ENCODE measurements around the gene MED13. TPM values are rescaled to one million over a fixed set of nuclear protein-coding genes. Genes with fewer than 3 reads are reported as not detected.
"Not testable (repeated sequence)": the region's sequence is repeated elsewhere in the genome, so short reads cannot be mapped to it uniquely, and the experiment has no call there.

The MED13 gene
- total RNA-seq, 1 experiment from 2014 or later = 60.7 TPM

DNA sequence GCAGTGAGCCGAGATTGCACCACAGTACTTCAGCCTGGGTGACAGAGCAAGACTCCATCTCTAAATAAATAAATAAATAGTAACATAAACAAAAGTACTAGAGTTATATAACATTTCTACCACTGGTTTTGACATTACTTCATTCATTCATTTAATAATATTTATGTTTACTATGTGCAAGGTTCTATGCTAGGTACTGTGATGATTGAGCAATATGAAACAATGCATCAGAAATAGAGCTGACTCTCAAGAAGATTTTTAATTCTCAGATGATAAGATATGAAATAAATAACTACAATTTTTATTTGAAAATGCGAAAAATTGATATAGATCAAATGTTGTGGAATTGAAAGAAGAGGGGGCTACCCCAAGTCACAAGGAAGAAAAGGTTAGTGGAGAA lies 8.9 kb upstream of the MED13 start:
- Histone ChIP-seq H3K9ac (ENCODE audit: extremely low read depth, insufficient read length, low read length) (no peak overlapping the region), H3K23ac (ENCODE audit: insufficient read length, low read depth, low read length) (no peak overlapping the region), H3K4me1 (ENCODE audit: insufficient read depth, low read length) (no peaks in the 10 kb centered on the region), H3K27me3 (ENCODE audit: insufficient read depth, low read length) (no peaks in the 10 kb centered on the region), H3K23me2 (ENCODE audit: insufficient read length, low read depth, low read length, poor library complexity, severe bottlenecking) (no peaks in the 10 kb centered on the region), H3K27ac (ENCODE audit: insufficient read length, low read depth, low read length) (no peak overlapping the region), H4K8ac (replicated peaks; ENCODE audit: insufficient read length, low read depth, low read length) (no peak overlapping the region), H3T11ph (ENCODE audit: low read length) (no peak overlapping the region), H2BK20ac (ENCODE audit: low read depth, low read length, poor library complexity, severe bottlenecking) (no peak overlapping the region), H3K79me1 (ENCODE audit: insufficient read depth, low read depth, low read length, poor library complexity, severe bottlenecking) (no peaks in the 10 kb centered on the region), H3K4me2 (ENCODE audit: insufficient read depth, insufficient read length, low read length) (no peak overlapping the region), H3K79me2 (ENCODE audit: insufficient read depth, low read length) (no peaks in the 10 kb centered on the region), H2BK12ac (ENCODE audit: insufficient read length, low read depth, low read length) (no peak overlapping the region), H2BK120ac (ENCODE audit: low read depth, low read length, poor library complexity, severe bottlenecking) (no peak overlapping the region), H3K56ac (ENCODE audit: insufficient read length, low read depth, low read length) (no peak overlapping the region), H3K9me3 (ENCODE audit: control insufficient read depth, low read depth, low read length) (no peaks in the 10 kb centered on the region), H2AK5ac (ENCODE audit: insufficient read length, low read length) (no peak overlapping the region), H2BK5ac (ENCODE audit: insufficient read length, low read length) (no peak overlapping the region), H3K14ac (ENCODE audit: insufficient read depth, low read length) (no peak overlapping the region), H3K4ac (ENCODE audit: low read depth, low read length) (no peak overlapping the region), H3K18ac (ENCODE audit: insufficient read length, low read depth, low read length) (no peak overlapping the region), H4K5ac (ENCODE audit: insufficient read length, low read depth, low read length) (no peak overlapping the region), H4K20me1 (ENCODE audit: control insufficient read depth, insufficient read depth, insufficient read length) (no peaks in the 10 kb centered on the region), H4K91ac (ENCODE audit: insufficient read length, low read depth, low read length) (no peak overlapping the region), H2AFZ (ENCODE audit: low read length) (no peak overlapping the region), H2BK15ac (ENCODE audit: low read depth, low read length) (no peak overlapping the region)
- no CpG with 5 or more reads among the region's 2 CpGs for WGBS (ENCODE audit: extremely low coverage, insufficient read length, low lambda C conversion rate)
- H3K4me3 Mint-ChIP-seq = no peak overlapping the region
- peaks cover 5 to 9% of the 10 kb centered on the region in 2 experiments; a peak in 4 of 5 replicates for H3K9me3 Mint-ChIP-seq
- peaks cover 0 to 7% (median 0%) of the 10 kb centered on the region in 3 experiments; a peak in 1 of 7 replicates for H3K36me3 Mint-ChIP-seq (ENCODE audit: insufficient read depth in 1 of 3, low read depth in 3 of 3)
- H3K27ac Mint-ChIP-seq = no peak overlapping the region
- H3K4me1 Mint-ChIP-seq = no peaks in the 10 kb centered on the region
- TF ChIP-seq, protein P1, sequence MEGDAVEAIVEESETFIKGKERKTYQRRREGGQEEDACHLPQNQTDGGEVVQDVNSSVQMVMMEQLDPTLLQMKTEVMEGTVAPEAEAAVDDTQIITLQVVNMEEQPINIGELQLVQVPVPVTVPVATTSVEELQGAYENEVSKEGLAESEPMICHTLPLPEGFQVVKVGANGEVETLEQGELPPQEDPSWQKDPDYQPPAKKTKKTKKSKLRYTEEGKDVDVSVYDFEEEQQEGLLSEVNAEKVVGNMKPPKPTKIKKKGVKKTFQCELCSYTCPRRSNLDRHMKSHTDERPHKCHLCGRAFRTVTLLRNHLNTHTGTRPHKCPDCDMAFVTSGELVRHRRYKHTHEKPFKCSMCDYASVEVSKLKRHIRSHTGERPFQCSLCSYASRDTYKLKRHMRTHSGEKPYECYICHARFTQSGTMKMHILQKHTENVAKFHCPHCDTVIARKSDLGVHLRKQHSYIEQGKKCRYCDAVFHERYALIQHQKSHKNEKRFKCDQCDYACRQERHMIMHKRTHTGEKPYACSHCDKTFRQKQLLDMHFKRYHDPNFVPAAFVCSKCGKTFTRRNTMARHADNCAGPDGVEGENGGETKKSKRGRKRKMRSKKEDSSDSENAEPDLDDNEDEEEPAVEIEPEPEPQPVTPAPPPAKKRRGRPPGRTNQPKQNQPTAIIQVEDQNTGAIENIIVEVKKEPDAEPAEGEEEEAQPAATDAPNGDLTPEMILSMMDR (conservative IDR thresholded peaks at IDR 0.05) = no peak
- no peak for DNase-seq
- no peaks in the 10 kb centered on the region; the same call in 1 of the 2 replicates for H3K27me3 Mint-ChIP-seq (ENCODE audit: low read depth)

DNA sequence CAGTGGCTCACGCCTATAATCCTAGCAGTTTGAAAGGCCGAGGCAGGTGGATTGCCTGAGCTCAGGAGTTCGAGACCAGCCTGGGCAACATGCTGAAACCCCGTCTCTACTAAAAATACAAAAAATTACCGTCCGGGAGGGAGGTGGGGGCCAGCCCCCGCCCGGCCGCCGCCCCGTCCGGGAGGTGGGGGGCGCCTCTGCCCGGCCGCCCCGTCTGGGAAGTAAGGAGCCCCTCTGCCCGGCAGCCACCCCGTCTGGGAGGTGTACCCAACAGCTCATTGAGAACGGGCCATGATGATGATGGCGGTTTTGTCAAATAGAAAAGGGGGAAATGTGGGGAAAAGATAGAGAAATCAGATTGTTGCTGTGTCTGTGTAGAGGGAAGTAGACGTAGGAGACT lies 7.8 kb upstream of the MED13 start:
- H3K36me3 Mint-ChIP-seq (ENCODE audit: insufficient read depth in 1 of 3, low read depth in 3 of 3); H3K9me3 ChIP-seq (ENCODE audit: control insufficient read depth, low read depth, low read length); H3K23ac ChIP-seq (ENCODE audit: insufficient read length, low read depth, low read length); H2BK20ac ChIP-seq (ENCODE audit: low read depth, low read length, poor library complexity, severe bottlenecking); H3K4me2 ChIP-seq (ENCODE audit: insufficient read depth, insufficient read length, low read length); H3K14ac ChIP-seq (ENCODE audit: insufficient read depth, low read length); H4K91ac ChIP-seq (ENCODE audit: insufficient read length, low read depth, low read length); H3K4me1 ChIP-seq (ENCODE audit: insufficient read depth, low read length); H3K79me1 ChIP-seq (ENCODE audit: insufficient read depth, low read depth, low read length, poor library complexity, severe bottlenecking); H4K5ac ChIP-seq (ENCODE audit: insufficient read length, low read depth, low read length); H3K9me3 Mint-ChIP-seq; H2BK12ac ChIP-seq (ENCODE audit: insufficient read length, low read depth, low read length); H3K27me3 Mint-ChIP-seq (ENCODE audit: low read depth); H4K20me1 ChIP-seq (ENCODE audit: control insufficient read depth, insufficient read depth, insufficient read length); H3K27ac ChIP-seq (ENCODE audit: insufficient read length, low read depth, low read length); H3T11ph ChIP-seq (ENCODE audit: low read length); H2BK15ac ChIP-seq (ENCODE audit: low read depth, low read length); H2BK5ac ChIP-seq (ENCODE audit: insufficient read length, low read length); H3K9ac ChIP-seq (ENCODE audit: extremely low read depth, insufficient read length, low read length); H3K4ac ChIP-seq (ENCODE audit: low read depth, low read length); H3K4me3 Mint-ChIP-seq; DNase-seq; H2BK120ac ChIP-seq (ENCODE audit: low read depth, low read length, poor library complexity, severe bottlenecking); H3K56ac ChIP-seq (ENCODE audit: insufficient read length, low read depth, low read length); H3K79me2 ChIP-seq (ENCODE audit: insufficient read depth, low read length); H2AFZ ChIP-seq (ENCODE audit: low read length); H3K18ac ChIP-seq (ENCODE audit: insufficient read length, low read depth, low read length); H3K23me2 ChIP-seq (ENCODE audit: insufficient read length, low read depth, low read length, poor library complexity, severe bottlenecking); H2AK5ac ChIP-seq (ENCODE audit: insufficient read length, low read length); H3K4me1 Mint-ChIP-seq; H4K8ac ChIP-seq (replicated peaks; ENCODE audit: insufficient read length, low read depth, low read length); H3K27ac Mint-ChIP-seq; H3K27me3 ChIP-seq (ENCODE audit: insufficient read depth, low read length): not testable (repeated sequence)
- no CpG with 5 or more reads among the region's 21 CpGs for WGBS (ENCODE audit: extremely low coverage, insufficient read length, low lambda C conversion rate)

All from H9 (cell line).